ENCODE results near the gene JCAD.
"Not testable (repeated sequence)": the region's sequence is repeated elsewhere in the genome, so short reads cannot be mapped to it uniquely, and the experiment has no call there.

Gene JCAD

GRCh38 chr10:30026080-30026479 is 33.3 kb downstream of the JCAD start:
- no peak for DNase-seq

GRCh38 chr10:30025428-30025827 is 34.0 kb downstream of the JCAD start:
- not testable (repeated sequence) for DNase-seq

GRCh38 chr10:30022590-30022989 is 36.8 kb downstream of the JCAD start:
- DNase-seq: no peak

GRCh38 chr10:30019468-30019867 is 39.9 kb downstream of the JCAD start:
- DNase-seq: no peak

GRCh38 chr10:30018496-30018895 is 40.9 kb downstream of the JCAD start:
- DNase-seq: no peak

GRCh38 chr10:30017966-30018365 is 41.4 kb downstream of the JCAD start:
- no peak for DNase-seq

GRCh38 chr10:30017556-30017955 is 41.8 kb downstream of the JCAD start:
- no peak for DNase-seq

GRCh38 chr10:30014511-30014910 is 44.9 kb downstream of the JCAD start:
- DNase-seq: no peak

- no peak for DNase-seq
Measured at GRCh38 chr10:30013757-30014156, 45.6 kb downstream of the JCAD start.

- DNase-seq: no peak
Measured at GRCh38 chr10:30011956-30012647, 47.3 kb downstream of the JCAD start.

GRCh38 chr10:30011396-30011795 is 48.0 kb downstream of the JCAD start:
- no peak for DNase-seq

GRCh38 chr10:30007406-30007805 is 52.0 kb downstream of the JCAD start:
- DNase-seq: no peak

- no peak for DNase-seq
Measured at GRCh38 chr10:30006410-30006809, 53.0 kb downstream of the JCAD start.

- not testable (repeated sequence) for DNase-seq
Measured at GRCh38 chr10:30005116-30005515, 54.3 kb downstream of the JCAD start.

GRCh38 chr10:30002426-30003266 is 56.7 kb downstream of the JCAD start:
- DNase-seq: peak in 1 of 2 donors; percentile 32

GRCh38 chr10:30000802-30001571 is 58.4 kb downstream of the JCAD start:
- no peak for DNase-seq

- peak; percentile 44 to 67 for DNase-seq
Measured at GRCh38 chr10:29998142-29998808, 61.1 kb downstream of the JCAD start.

GRCh38 chr10:29994811-29995210 is 64.6 kb downstream of the JCAD start:
- DNase-seq: no peak

- DNase-seq: no peak
Measured at GRCh38 chr10:29993319-29993915, 66.0 kb downstream of the JCAD start.

GRCh38 chr10:29992914-29993313 is 66.5 kb downstream of the JCAD start:
- no peak for DNase-seq

GRCh38 chr10:29991382-29991781 is 68.0 kb downstream of the JCAD start:
- DNase-seq: no peak

- DNase-seq: no peak
Measured at GRCh38 chr10:29987471-29987870, 71.9 kb downstream of the JCAD start.

All from hippocampal formation (tissue), 2 donors.